Measurements from ENCODE around the gene GLIS1. TPM values are rescaled to one million over a fixed set of nuclear protein-coding genes. Genes with fewer than 3 reads are reported as not detected.

GLIS1 gene
- total and polyA plus RNA-seq, 9 donors, result 0.04 to 0.42 (median 0.08) TPM; not detected in 3

DNA sequence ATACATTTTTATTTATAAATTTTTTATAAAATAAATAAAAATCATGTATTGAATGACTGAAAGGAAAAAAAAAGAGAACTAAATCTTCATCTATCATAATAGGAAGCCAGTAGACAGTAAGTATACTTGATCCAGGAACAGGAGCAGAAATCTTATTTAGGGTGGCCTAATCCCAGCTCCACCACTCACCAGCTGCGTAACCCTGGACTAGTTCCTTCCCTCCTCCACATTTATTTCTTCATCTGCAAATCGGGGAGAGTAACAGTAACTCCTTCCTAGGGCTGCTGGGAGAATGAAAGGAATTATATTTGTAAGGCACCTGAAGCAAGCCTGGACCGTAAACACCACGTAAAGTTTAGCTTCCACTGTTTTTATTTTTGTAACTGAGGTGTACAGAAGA, 17.9 kb downstream of the GLIS1 start:
- WGBS (ENCODE audit: insufficient coverage), result 70% methylated on average over 2 of the region's 4 CpGs
- no peaks in the 10 kb centered on the region for H3K9me3 ChIP-seq (replicated peaks; ENCODE audit: control insufficient read depth, low read depth, low read length)
- no peak for DNase-seq
- no peaks in the 10 kb centered on the region for H3K36me3 ChIP-seq (ENCODE audit: control insufficient read depth, insufficient read depth, low read length)
- H3K4me1 ChIP-seq (ENCODE audit: control insufficient read depth, insufficient read depth, low read length), result no peaks in the 10 kb centered on the region
- H3K4me3 ChIP-seq (ENCODE audit: low read length), result no peak overlapping the region
- H3K27me3 ChIP-seq (ENCODE audit: control insufficient read depth, insufficient read depth, low read length), result peaks cover 11% of the 10 kb centered on the region
- H3K27ac ChIP-seq (ENCODE audit: low read length), result no peak overlapping the region

DNA sequence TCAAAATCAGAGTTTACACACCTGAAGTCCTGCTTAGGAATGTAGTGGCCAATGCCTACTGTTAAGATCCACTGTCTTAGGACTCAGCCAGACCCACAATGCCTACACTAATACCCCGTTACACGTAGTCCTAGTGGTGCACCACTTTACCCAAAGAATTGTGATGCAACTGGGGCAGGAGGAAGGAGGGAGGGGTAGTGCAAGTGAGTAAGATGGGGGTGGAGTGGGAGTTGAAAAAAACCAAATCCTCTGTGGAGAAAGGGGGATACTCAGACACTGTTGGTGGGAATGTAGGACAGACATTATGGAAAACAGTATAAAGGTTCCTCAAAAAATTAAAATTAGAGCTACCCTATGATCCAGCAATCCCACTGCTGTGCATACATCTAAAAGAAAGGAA, 19.5 kb downstream of the GLIS1 start:
- Histone ChIP-seq H3K27me3 (ENCODE audit: control insufficient read depth, insufficient read depth, low read length) (peaks cover 5% of the 10 kb centered on the region), H3K9me3 (replicated peaks; ENCODE audit: control insufficient read depth, low read depth, low read length) (no peaks in the 10 kb centered on the region), H3K36me3 (ENCODE audit: control insufficient read depth, insufficient read depth, low read length) (no peaks in the 10 kb centered on the region), H3K4me1 (ENCODE audit: control insufficient read depth, insufficient read depth, low read length) (no peaks in the 10 kb centered on the region), H3K27ac (ENCODE audit: low read length) (no peak overlapping the region), H3K4me3 (ENCODE audit: low read length) (no peak overlapping the region)
- WGBS (ENCODE audit: insufficient coverage), result no CpG with 5 or more reads among the region's 2 CpGs
- no peak for DNase-seq

DNA sequence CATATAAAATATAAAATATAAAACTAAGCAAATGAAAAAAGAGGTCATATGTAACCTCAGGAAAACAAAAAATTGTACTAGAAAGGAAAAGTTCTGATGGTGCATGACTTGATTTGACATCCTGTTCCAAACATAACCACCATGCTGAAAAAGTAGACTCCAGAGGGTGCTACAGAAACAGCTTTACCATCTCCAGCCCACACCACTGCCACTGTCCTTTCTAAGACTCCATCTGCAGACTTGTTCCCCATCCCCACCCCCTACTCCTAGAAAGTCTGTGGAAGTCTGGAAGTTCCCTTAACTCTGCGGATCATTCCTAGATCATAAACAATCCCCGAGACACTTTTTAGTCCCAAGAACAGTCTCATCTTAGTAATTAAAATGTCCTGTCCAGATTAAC, 20.5 kb downstream of the GLIS1 start:
- H3K27me3 ChIP-seq (ENCODE audit: control insufficient read depth, insufficient read depth, low read length), result peaks cover 2% of the 10 kb centered on the region
- whole genome bisulfite sequencing (ENCODE audit: insufficient coverage), result 53% methylated on average over 2 of the region's 2 CpGs
- H3K4me3 ChIP-seq (ENCODE audit: low read length), result no peak overlapping the region
- no peaks in the 10 kb centered on the region for H3K9me3 ChIP-seq (replicated peaks; ENCODE audit: control insufficient read depth, low read depth, low read length)
- no peak for DNase-seq
- no peak overlapping the region for H3K27ac ChIP-seq (ENCODE audit: low read length)
- H3K4me1 ChIP-seq (ENCODE audit: control insufficient read depth, insufficient read depth, low read length), result no peaks in the 10 kb centered on the region
- H3K36me3 ChIP-seq (ENCODE audit: control insufficient read depth, insufficient read depth, low read length), result no peaks in the 10 kb centered on the region

DNA sequence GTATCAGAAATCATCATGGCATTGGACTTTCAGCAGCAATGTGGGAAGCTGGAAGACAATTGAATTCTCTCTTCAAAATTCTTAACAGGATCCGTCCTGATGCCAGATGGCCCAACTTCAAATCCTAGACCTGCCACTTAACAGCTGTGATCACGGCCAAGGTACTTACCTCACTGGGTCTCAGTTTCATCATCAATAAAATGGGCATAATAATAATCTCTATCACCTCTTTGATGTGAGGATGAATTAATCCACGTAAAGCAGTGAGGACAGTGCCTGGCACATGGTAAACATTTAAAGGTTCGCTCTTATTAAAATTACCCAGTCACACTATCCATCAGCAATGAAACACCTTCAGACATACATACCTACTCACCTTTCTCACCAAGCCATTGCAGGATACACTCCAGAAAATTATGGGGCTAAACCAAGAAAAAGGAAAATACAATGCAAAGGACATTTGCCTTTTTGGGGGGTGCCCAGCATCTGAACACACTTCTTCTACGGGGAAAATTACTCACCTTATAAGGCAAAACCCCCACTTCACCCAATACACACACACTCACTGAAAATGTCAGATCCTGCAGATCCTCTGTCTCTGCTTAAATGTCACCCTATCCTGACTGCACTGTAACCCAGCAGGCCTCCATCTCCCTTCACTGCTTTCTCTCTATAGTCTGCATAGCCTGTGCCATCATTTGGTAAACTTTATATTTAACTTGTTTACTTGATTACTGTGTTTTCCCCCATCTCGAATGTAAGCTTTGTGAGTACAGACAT, 21.7 kb downstream of the GLIS1 start:
- DNase-seq, result no peak
- H3K36me3 ChIP-seq (ENCODE audit: control insufficient read depth, insufficient read depth, low read length), result no peaks in the 10 kb centered on the region
- no peaks in the 10 kb centered on the region for H3K4me1 ChIP-seq (ENCODE audit: control insufficient read depth, insufficient read depth, low read length)
- H3K9me3 ChIP-seq (replicated peaks; ENCODE audit: control insufficient read depth, low read depth, low read length), result no peaks in the 10 kb centered on the region
- no peak overlapping the region for H3K4me3 ChIP-seq (ENCODE audit: low read length)
- peaks cover 2% of the 10 kb centered on the region for H3K27me3 ChIP-seq (ENCODE audit: control insufficient read depth, insufficient read depth, low read length)
- H3K27ac ChIP-seq (ENCODE audit: low read length), result no peak overlapping the region
- WGBS (ENCODE audit: insufficient coverage), result 73% methylated on average over 2 of the region's 6 CpGs

DNA sequence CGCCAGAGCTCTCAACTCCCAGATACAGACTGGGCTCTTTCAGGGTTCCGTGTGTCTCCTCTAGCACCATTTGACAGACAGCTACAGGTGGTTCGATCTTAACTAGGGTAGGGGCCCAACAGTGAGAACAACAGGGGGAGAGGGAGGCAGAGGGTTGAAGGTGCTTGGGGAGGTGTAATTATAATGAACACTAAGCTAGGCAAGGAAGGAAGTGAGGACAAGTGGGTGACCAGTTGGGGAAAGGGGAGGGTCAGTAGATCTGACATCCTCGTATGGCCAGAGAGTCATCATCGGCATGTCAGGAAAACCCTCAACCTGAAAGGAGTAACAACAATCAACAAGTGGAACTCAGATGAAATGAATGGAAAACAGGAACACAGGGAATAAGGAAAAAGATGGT, 22.8 kb downstream of the GLIS1 start:
- Histone ChIP-seq H3K27me3 (ENCODE audit: control insufficient read depth, insufficient read depth, low read length) (peaks cover 2% of the 10 kb centered on the region), H3K27ac (ENCODE audit: low read length) (no peak overlapping the region), H3K4me1 (ENCODE audit: control insufficient read depth, insufficient read depth, low read length) (no peaks in the 10 kb centered on the region), H3K9me3 (replicated peaks; ENCODE audit: control insufficient read depth, low read depth, low read length) (no peaks in the 10 kb centered on the region), H3K4me3 (ENCODE audit: low read length) (no peak overlapping the region), H3K36me3 (ENCODE audit: control insufficient read depth, insufficient read depth, low read length) (no peaks in the 10 kb centered on the region)
- WGBS (ENCODE audit: insufficient coverage), result 88% methylated on average over 3 of the region's 5 CpGs
- DNase-seq, result no peak

DNA sequence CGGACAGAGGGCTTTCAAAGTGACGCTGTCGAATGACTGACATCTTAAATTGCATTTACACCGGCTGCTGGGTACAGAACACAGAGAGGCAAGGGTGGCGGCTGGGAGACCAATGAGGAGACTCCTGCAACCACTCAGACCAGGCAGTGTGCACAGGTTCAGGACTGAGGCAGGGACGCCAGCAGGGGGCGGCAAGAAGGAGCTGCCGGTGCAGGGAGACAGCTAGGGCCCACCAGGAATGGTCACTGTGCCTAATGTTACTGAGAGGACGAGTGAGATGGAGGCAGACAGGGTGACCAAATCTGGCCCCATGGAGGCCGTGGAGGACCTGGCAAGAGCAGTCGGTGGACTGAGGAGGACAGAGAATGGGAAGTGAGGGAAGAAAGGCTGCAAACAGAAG, 23.5 kb downstream of the GLIS1 start:
- no peak overlapping the region for H3K4me3 ChIP-seq (ENCODE audit: low read length)
- DNase-seq, result no peak
- no peaks in the 10 kb centered on the region for H3K4me1 ChIP-seq (ENCODE audit: control insufficient read depth, insufficient read depth, low read length)
- H3K36me3 ChIP-seq (ENCODE audit: control insufficient read depth, insufficient read depth, low read length), result no peaks in the 10 kb centered on the region
- 47% methylated on average over 11 of the region's 11 CpGs for WGBS (ENCODE audit: insufficient coverage)
- no peak overlapping the region for H3K27ac ChIP-seq (ENCODE audit: low read length)
- H3K27me3 ChIP-seq (ENCODE audit: control insufficient read depth, insufficient read depth, low read length), result peaks cover 2% of the 10 kb centered on the region
- no peaks in the 10 kb centered on the region for H3K9me3 ChIP-seq (replicated peaks; ENCODE audit: control insufficient read depth, low read depth, low read length)

DNA sequence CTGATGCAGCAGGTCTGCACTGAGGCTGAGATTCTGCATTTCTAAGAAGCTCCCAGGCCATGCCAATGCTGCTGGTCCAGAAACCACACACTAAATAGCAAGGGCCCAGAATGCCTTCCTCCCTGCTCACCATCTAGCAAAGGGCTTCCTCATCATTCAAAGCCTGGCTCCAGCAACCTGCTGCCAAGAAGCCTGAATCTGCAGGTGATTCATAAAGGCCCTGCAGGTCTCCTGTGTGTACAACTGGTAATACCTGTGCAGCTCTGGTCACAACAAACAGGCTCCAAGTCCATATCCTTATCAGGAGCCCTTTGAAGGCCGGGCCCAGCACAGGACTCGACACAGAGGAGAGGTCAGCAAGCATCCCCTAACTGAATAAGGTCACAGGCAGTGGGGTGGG, 26.7 kb downstream of the GLIS1 start:
- Histone ChIP-seq H3K9me3 (replicated peaks; ENCODE audit: control insufficient read depth, low read depth, low read length) (no peaks in the 10 kb centered on the region), H3K27me3 (ENCODE audit: control insufficient read depth, insufficient read depth, low read length) (peaks cover 13% of the 10 kb centered on the region), H3K36me3 (ENCODE audit: control insufficient read depth, insufficient read depth, low read length) (no peaks in the 10 kb centered on the region), H3K4me1 (ENCODE audit: control insufficient read depth, insufficient read depth, low read length) (no peaks in the 10 kb centered on the region), H3K4me3 (ENCODE audit: low read length) (no peak overlapping the region), H3K27ac (ENCODE audit: low read length) (no peak overlapping the region)
- DNase-seq, result no peak
- 80% methylated on average over 1 of the region's 2 CpGs for WGBS (ENCODE audit: insufficient coverage)

DNA sequence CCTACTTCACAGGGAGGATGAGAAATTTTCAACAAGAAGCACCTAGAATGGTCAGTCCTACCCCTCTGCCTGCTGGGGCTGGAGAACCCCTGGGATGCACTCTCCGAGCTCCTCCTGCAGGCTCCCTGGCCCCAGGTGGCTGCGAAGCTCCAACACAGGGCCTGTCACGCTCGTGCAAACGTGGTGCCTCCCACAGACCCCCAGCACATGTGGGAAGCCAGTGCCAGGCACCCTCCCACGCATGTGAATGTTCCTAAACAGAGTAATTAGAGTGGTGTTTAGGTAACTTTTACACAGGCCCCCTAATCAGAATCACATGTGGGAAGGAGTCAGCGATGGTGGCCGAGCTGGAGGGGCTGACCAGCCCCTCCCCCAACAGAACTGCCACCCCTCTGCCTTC, 28.4 kb downstream of the GLIS1 start:
- Histone ChIP-seq H3K36me3 (ENCODE audit: control insufficient read depth, insufficient read depth, low read length) (no peaks in the 10 kb centered on the region), H3K4me1 (ENCODE audit: control insufficient read depth, insufficient read depth, low read length) (no peaks in the 10 kb centered on the region), H3K9me3 (replicated peaks; ENCODE audit: control insufficient read depth, low read depth, low read length) (no peaks in the 10 kb centered on the region), H3K27ac (ENCODE audit: low read length) (no peak overlapping the region), H3K4me3 (ENCODE audit: low read length) (no peak overlapping the region), H3K27me3 (ENCODE audit: control insufficient read depth, insufficient read depth, low read length) (peaks cover 28% of the 10 kb centered on the region)
- WGBS (ENCODE audit: insufficient coverage), result 51% methylated on average over 2 of the region's 8 CpGs
- no peak for DNase-seq

DNA sequence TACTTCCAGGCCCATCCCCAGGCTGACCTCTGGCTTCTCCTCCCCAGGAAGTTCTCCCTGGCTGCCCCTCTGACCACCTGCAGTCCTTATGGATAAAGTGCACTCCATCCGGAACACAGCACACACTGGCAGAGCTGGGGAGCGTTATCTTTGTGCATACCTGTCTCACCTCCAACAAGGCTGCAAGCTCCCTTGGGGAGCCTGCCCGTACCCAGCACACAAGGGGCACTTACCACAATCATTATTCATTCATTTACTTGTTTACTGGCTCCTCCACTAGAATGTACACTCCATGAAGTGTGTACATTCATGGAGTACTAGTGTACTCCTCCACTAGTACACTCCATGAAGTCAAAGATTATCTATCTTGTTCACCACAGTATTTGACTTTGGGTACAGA, 30.3 kb downstream of the GLIS1 start:
- DNase-seq, result no peak
- H3K4me3 ChIP-seq (ENCODE audit: low read length), result no peak overlapping the region
- H3K9me3 ChIP-seq (replicated peaks; ENCODE audit: control insufficient read depth, low read depth, low read length), result no peaks in the 10 kb centered on the region
- H3K36me3 ChIP-seq (ENCODE audit: control insufficient read depth, insufficient read depth, low read length), result no peaks in the 10 kb centered on the region
- no peaks in the 10 kb centered on the region for H3K4me1 ChIP-seq (ENCODE audit: control insufficient read depth, insufficient read depth, low read length)
- no peak overlapping the region for H3K27ac ChIP-seq (ENCODE audit: low read length)
- 55% methylated on average over 2 of the region's 3 CpGs for WGBS (ENCODE audit: insufficient coverage)
- H3K27me3 ChIP-seq (ENCODE audit: control insufficient read depth, insufficient read depth, low read length), result peaks cover 40% of the 10 kb centered on the region

DNA sequence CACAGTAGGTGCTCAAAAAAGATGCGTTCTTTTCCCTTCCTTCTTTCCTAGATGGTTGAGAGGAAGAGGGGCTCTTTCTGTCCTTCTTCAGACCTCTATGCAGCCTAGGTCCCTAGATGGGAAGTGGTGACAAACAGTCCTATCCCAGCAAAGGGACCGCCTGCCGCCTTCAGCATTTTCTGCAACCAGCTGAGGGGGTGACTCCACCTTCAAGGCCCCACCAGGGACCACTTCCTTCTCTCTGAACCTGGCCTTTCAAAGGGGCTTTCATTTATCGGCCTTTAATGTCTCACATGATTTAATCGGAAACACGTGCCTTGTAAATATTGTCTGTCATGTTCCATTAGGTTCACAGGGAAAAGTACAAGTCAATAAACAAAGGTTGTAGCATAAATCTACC, 32.6 kb downstream of the GLIS1 start:
- 30% methylated on average over 2 of the region's 6 CpGs for WGBS (ENCODE audit: insufficient coverage)
- Histone ChIP-seq H3K27ac (ENCODE audit: low read length) (no peak overlapping the region), H3K4me3 (ENCODE audit: low read length) (no peak overlapping the region), H3K27me3 (ENCODE audit: control insufficient read depth, insufficient read depth, low read length) (peaks cover 42% of the 10 kb centered on the region), H3K9me3 (replicated peaks; ENCODE audit: control insufficient read depth, low read depth, low read length) (no peaks in the 10 kb centered on the region), H3K4me1 (ENCODE audit: control insufficient read depth, insufficient read depth, low read length) (no peaks in the 10 kb centered on the region), H3K36me3 (ENCODE audit: control insufficient read depth, insufficient read depth, low read length) (no peaks in the 10 kb centered on the region)
- DNase-seq, result no peak
